B cell (primary cell): Measurements from ENCODE around the gene INPP1. TPM values are rescaled to one million over a fixed set of nuclear protein-coding genes. Genes with fewer than 3 reads are reported as not detected.

Experiments
- ATAC-seq: fragments of 200-7000 bp; cut with Tn5 transposase; one replicate; pipeline ENCODE4 v1.10.0; 2021; ENCODE audit warnings: low read depth, mild to moderate bottlenecking, moderate number of reproducible peaks, moderate library complexity
- CTCF ChIA-PET: fragments of 350-600 bp; sonication (Branson Sonifier 250); formaldehyde crosslinking; loops from one replicate; lab custom pipeline; 2021; ENCODE audit warnings: antibody characterized with exemption, inconsistent platforms; lab: Charles Lee
- POLR2A ChIA-PET: fragments of 350-600 bp; sonication (Branson Sonifier 250); formaldehyde crosslinking; loops from one replicate; lab custom pipeline; 2021; ENCODE audit warnings: antibody characterized with exemption; lab: Charles Lee
- DNase-seq: peaks from one replicate; pipeline ENCODE4 v3.0.0; 2013
- H2AFZ ChIP-seq: 2 replicates; pipeline ENCODE4 v1.6.1; 2012; ENCODE audit warnings: mild to moderate bottlenecking, low read depth, low read length; ENCODE audit not compliant: insufficient read depth, poor library complexity, severe bottlenecking
- H3K27ac ChIP-seq, 2 donors: 1 replicate in 1 of 2; 2 replicates in 1 of 2; pipeline ENCODE4 v1.5.1; 2012 to 2013; ENCODE audit warnings: low read length in 2 of 2, mild to moderate bottlenecking in 2 of 2, moderate library complexity in 1 of 2
- H3K27me3 ChIP-seq, 4 experiments: fragments of 200-600 bp in 1 of 4; sonication (generic) in 1 of 4; replicated peaks in 1 of 4; 1 replicate in 2 of 4; 2 replicates in 2 of 4; pipeline versions ENCODE4 v1.6.1 to v1.7.0; 2013 to 2016; ENCODE audit warnings: low read length in 3 of 4, mild to moderate bottlenecking in 2 of 4, mixed read lengths in 1 of 4, moderate library complexity in 1 of 4; ENCODE audit not compliant: insufficient read depth in 4 of 4, control insufficient read depth in 3 of 4; ENCODE audit errors: control extremely low read depth in 1 of 4
- H3K36me3 ChIP-seq, 2 experiments: replicated peaks in 1 of 2; 1 replicate in 1 of 2; 2 replicates in 1 of 2; pipeline versions ENCODE4 v1.6.1 to v1.7.1; 2013; ENCODE audit warnings: low read length in 1 of 2; ENCODE audit not compliant: insufficient read depth in 2 of 2, control insufficient read depth in 1 of 2; ENCODE audit errors: control extremely low read depth in 1 of 2, extremely low read depth in 1 of 2
- H3K4me1 ChIP-seq, 2 donors: fragments of 200-600 bp in 1 of 2; sonication (generic) in 1 of 2; 1 replicate in 1 of 2; 2 replicates in 1 of 2; pipeline versions ENCODE4 v1.5.1 to v1.6.1; 2013 to 2017; ENCODE audit warnings: low read length in 2 of 2; ENCODE audit not compliant: control insufficient read depth in 2 of 2, insufficient read depth in 2 of 2
- H3K4me2 ChIP-seq: replicated peaks from 2 replicates; pipeline ENCODE3; 2012; ENCODE audit warnings: mild to moderate bottlenecking, low read depth, low read length; ENCODE audit not compliant: poor library complexity, severe bottlenecking
- H3K4me3 ChIP-seq, 5 experiments: fragments of 200-600 bp in 1 of 5; sonication (generic) in 1 of 5; 1 replicate in 3 of 5; 2 replicates in 2 of 5; pipeline versions ENCODE4 v1.5.1 to v1.7.0; 2011 to 2016; ENCODE audit warnings: low read length in 4 of 5, mild to moderate bottlenecking in 4 of 5, low read depth in 2 of 5, control low read depth in 1 of 5, moderate library complexity in 1 of 5; ENCODE audit not compliant: insufficient read depth in 1 of 5; ENCODE audit errors: control extremely low read depth in 1 of 5, extremely low read depth in 1 of 5
- H3K79me2 ChIP-seq: fragments of 200-600 bp; sonication (generic); one replicate; pipeline ENCODE4 v1.6.0; 2016; ENCODE audit warnings: low read length; ENCODE audit not compliant: control insufficient read depth, insufficient read depth
- H3K9ac ChIP-seq: fragments of 200-600 bp; sonication (generic); 2 replicates; pipeline ENCODE4 v1.6.1; 2017; ENCODE audit warnings: mild to moderate bottlenecking, low read length, moderate library complexity
- H3K9me3 ChIP-seq, 3 donors: one replicate each; pipeline versions ENCODE4 v1.6.1 to v1.7.1; 2013; ENCODE audit warnings: low read length in 2 of 3; ENCODE audit not compliant: control insufficient read depth in 2 of 3, insufficient read depth in 1 of 3; ENCODE audit errors: control extremely low read depth in 1 of 3
- H4K20me1 ChIP-seq: 2 replicates; pipeline ENCODE4 v1.6.0; 2012; ENCODE audit warnings: mild to moderate bottlenecking, low read length; ENCODE audit not compliant: insufficient read depth, control insufficient read depth, poor library complexity, severe bottlenecking
- H3K27ac Mint-ChIP-seq: one replicate; pipeline ENCODE4 v1.8.0; 2021; ENCODE audit warnings: mixed read lengths
- H3K27me3 Mint-ChIP-seq: one replicate; pipeline ENCODE4 v1.8.0; 2021; ENCODE audit warnings: mixed read lengths
- H3K4me1 Mint-ChIP-seq: one replicate; pipeline ENCODE4 v1.8.0; 2021; ENCODE audit warnings: mixed read lengths
- H3K4me3 Mint-ChIP-seq: one replicate; pipeline ENCODE4 v1.8.0; 2021; ENCODE audit warnings: mixed read lengths
- H3K9me3 Mint-ChIP-seq: one replicate; pipeline ENCODE4 v1.8.0; 2022; ENCODE audit warnings: mixed read lengths; ENCODE audit not compliant: insufficient read depth
- EZH2 ChIP-seq: IDR thresholded peaks from 2 replicates; pipeline ENCODE4 v1.6.1; 2012; ENCODE audit warnings: borderline replicate concordance, low read depth, mild to moderate bottlenecking, moderate library complexity, low read length; ENCODE audit not compliant: insufficient read depth, poor library complexity, severe bottlenecking
- WGBS: methylation state at CpG from one replicate; pipeline ENCODE4 v1.1.5; 2013; ENCODE audit warnings: missing lambda C conversion rate; ENCODE audit not compliant: insufficient coverage; 5-methylcytosine and 5-hydroxymethylcytosine counted together
- intact Hi-C: fragments of 100-400 bp; cut with micrococcal nuclease; formaldehyde crosslinking; loops from one replicate; pipeline ENCODE4 v1.10.0; 2022
- polyA plus RNA-seq: library from polyadenylated mRNA; depleted of rRNA; stranded (reverse); fragments of >200 nt; gene quantifications from 2 replicates; pipeline ENCODE4 v1.2.3, GENCODE V29; 2012
- total RNA-seq, 2 donors: library from RNA; stranded (reverse); fragments of 120-200 nt in 1 of 2; gene quantifications; 1 replicate in 1 of 2; 2 replicates in 1 of 2; pipeline versions ENCODE4 v1.2.3 to v1.2.4, GENCODE V29; 2013 to 2022
- TF ChIP-seq, protein P1 (sequence below): fragments of 200-600 bp; IDR thresholded peaks from one replicate; pipeline ENCODE4 v1.8.0; 2022; ENCODE audit warnings: antibody characterized with exemption, mild to moderate bottlenecking

Gene INPP1
- total and polyA plus RNA-seq, 2 donors (not counting 1 experiment from before 2014, with no cell fraction given), result 3.1 to 3.7 TPM

DNA sequence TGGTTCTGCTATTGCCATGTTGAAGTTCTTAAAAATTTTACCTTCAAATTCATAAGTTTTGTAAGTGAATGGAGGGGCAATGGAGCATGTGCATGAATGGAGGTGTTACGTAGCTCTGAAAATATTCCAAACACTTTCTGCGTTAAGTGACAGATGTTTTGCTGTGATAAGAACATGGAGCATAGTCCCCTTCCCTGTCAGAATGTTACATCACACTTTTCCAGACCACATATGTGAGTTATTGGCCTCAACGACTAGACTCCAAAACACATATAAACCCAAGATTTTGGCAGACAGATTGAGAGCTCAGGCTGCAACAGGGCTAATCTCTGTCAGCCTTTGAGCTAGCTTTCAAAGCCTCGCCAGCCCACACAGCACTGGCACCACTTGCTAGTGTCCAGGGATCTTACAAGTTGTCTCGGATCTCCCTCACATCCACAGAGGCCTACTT lies 37.6 kb downstream of the INPP1 start:
- no peak overlapping the region for H3K27ac Mint-ChIP-seq
- H3K4me3 Mint-ChIP-seq, result no peak overlapping the region
- ATAC-seq, result no peak
- Histone ChIP-seq H3K27me3 (no peaks in the 10 kb centered on the region), H4K20me1 (no peaks in the 10 kb centered on the region), H3K36me3 (no peaks in the 10 kb centered on the region), H2AFZ (no peak overlapping the region), H3K27ac (no peak overlapping the region), H3K9ac (no peak overlapping the region), H3K4me1 (no peaks in the 10 kb centered on the region), H3K79me2 (no peaks in the 10 kb centered on the region), H3K9me3 (no peaks in the 10 kb centered on the region), H3K4me2 (no peak overlapping the region), H3K4me3 (no peak overlapping the region)
- ChIA-PET CTCF (interaction anchor here (0.7 to 3.4 kb wide), 3 partner anchors 13 to 300 kb away, joined by 3 to 29 read pairs (median 7); no protein-coding TSS in a partner anchor), POLR2A (no interaction called here)
- H3K4me1 Mint-ChIP-seq, result peaks cover 2% of the 10 kb centered on the region
- DNase-seq, result no peak
- intact Hi-C loops, result no loop called here
- TF ChIP-seq, protein P1, sequence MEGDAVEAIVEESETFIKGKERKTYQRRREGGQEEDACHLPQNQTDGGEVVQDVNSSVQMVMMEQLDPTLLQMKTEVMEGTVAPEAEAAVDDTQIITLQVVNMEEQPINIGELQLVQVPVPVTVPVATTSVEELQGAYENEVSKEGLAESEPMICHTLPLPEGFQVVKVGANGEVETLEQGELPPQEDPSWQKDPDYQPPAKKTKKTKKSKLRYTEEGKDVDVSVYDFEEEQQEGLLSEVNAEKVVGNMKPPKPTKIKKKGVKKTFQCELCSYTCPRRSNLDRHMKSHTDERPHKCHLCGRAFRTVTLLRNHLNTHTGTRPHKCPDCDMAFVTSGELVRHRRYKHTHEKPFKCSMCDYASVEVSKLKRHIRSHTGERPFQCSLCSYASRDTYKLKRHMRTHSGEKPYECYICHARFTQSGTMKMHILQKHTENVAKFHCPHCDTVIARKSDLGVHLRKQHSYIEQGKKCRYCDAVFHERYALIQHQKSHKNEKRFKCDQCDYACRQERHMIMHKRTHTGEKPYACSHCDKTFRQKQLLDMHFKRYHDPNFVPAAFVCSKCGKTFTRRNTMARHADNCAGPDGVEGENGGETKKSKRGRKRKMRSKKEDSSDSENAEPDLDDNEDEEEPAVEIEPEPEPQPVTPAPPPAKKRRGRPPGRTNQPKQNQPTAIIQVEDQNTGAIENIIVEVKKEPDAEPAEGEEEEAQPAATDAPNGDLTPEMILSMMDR, result no peak
- TF ChIP-seq EZH2, result no peak
- no peaks in the 10 kb centered on the region for H3K9me3 Mint-ChIP-seq
- 57% methylated on average over 2 of the region's 5 CpGs for WGBS
- no peaks in the 10 kb centered on the region for H3K27me3 Mint-ChIP-seq

DNA sequence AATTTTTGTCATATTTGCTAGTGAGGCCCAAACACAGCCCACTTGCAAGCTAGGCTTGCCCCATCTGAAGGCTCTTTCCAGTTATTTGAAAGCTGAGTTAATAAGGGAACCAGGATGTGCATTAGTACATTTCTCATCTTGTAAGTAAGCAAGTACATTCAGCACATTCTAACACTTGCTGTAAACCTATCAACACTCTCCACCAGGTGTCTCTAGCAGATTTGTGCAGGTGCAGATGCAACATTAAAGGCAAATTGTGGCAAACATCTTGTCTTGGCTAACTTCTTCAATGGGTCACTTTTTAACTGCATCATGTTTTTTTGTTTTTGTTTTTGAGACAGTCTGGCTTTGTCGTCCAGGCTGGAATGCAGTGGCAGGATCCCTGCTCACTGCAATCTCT lies 39.5 kb downstream of the INPP1 start:
- intact Hi-C loops, result loop anchor here (1.0 to 2.0 kb wide), 2 partner anchors 128 to 297 kb away; no protein-coding TSS in a partner anchor
- H3K27me3 Mint-ChIP-seq, result no peaks in the 10 kb centered on the region
- Histone ChIP-seq H3K27ac (no peak overlapping the region), H3K9me3 (no peaks in the 10 kb centered on the region), H3K4me3 (no peak overlapping the region), H3K4me1 (no peaks in the 10 kb centered on the region), H3K36me3 (no peaks in the 10 kb centered on the region), H3K27me3 (no peaks in the 10 kb centered on the region), H2AFZ (no peak overlapping the region), H4K20me1 (no peaks in the 10 kb centered on the region), H3K9ac (no peak overlapping the region), H3K4me2 (no peak overlapping the region), H3K79me2 (no peaks in the 10 kb centered on the region)
- H3K4me1 Mint-ChIP-seq, result peaks cover 2% of the 10 kb centered on the region
- DNase-seq (peak; percentile 66), ATAC-seq (peak; percentile 66)
- no peaks in the 10 kb centered on the region for H3K9me3 Mint-ChIP-seq
- H3K4me3 Mint-ChIP-seq, result no peak overlapping the region
- H3K27ac Mint-ChIP-seq, result no peak overlapping the region
- POLR2A ChIA-PET, result interaction anchor here (0.7 kb wide), 1 partner anchor 27 kb away, joined by 4 read pairs; no protein-coding TSS in a partner anchor
- CTCF ChIA-PET, result interaction anchor here (0.7 to 3.4 kb wide), 4 partner anchors 38 to 421 kb away, joined by 3 to 29 read pairs (median 3); no protein-coding TSS in a partner anchor
- TF ChIP-seq, protein P1, result peak; percentile 66
- no peak for TF ChIP-seq EZH2
- no CpG with 5 or more reads among the region's 1 CpG for WGBS
